SK-N-MC (cell line): ENCODE measurements around the gene NLRP14.

ENCODE experiments used
- DNase-seq: peaks from one replicate; pipeline ENCODE4 v3.0.0-alpha.2; 2011; ENCODE audit warnings: low read depth, low spot score
- H3K27ac ChIP-seq: fragments of 200-600 bp; sonication (generic); 2 replicates; pipeline ENCODE4 v1.5.1; 2016; ENCODE audit warnings: mixed run types
- H3K36me3 ChIP-seq: fragments of 200-600 bp; sonication (generic); 2 replicates; pipeline ENCODE4 v1.6.1; 2017; ENCODE audit warnings: antibody characterized with exemption, low read length, mixed read lengths; ENCODE audit not compliant: insufficient read depth
- H3K4me3 ChIP-seq: fragments of 200-600 bp; sonication (generic); 2 replicates; pipeline ENCODE4 v1.5.1; 2016
- H3K9ac ChIP-seq: fragments of 200-600 bp; sonication (generic); 2 replicates; pipeline ENCODE4 v1.8.0; 2017; ENCODE audit warnings: mixed run types, mixed read lengths; ENCODE audit not compliant: insufficient read length
- H3K9me3 ChIP-seq: fragments of 200-600 bp; sonication (generic); 2 replicates; pipeline ENCODE4 v1.6.1; 2017; ENCODE audit warnings: low read depth, mild to moderate bottlenecking, antibody characterized with exemption, low read length, moderate library complexity, mixed read lengths
- EZH2 ChIP-seq: fragments of 200-600 bp; sonication (generic); IDR thresholded peaks from one replicate; pipeline ENCODE4 v1.6.1; 2017; ENCODE audit warnings: antibody characterized with exemption
- FOXP2 ChIP-seq: optimal IDR thresholded peaks from 2 replicates; pipeline ENCODE3; 2011; ENCODE audit warnings: mild to moderate bottlenecking, moderate library complexity; ENCODE audit not compliant: insufficient read depth; ENCODE audit errors: extremely low read length, control extremely low read depth
- POLR2AphosphoS5 ChIP-seq: IDR thresholded peaks from 2 replicates; pipeline ENCODE4 v1.6.1; 2012; ENCODE audit warnings: mild to moderate bottlenecking, low read depth, low read length, borderline replicate concordance

Gene NLRP14

DNA sequence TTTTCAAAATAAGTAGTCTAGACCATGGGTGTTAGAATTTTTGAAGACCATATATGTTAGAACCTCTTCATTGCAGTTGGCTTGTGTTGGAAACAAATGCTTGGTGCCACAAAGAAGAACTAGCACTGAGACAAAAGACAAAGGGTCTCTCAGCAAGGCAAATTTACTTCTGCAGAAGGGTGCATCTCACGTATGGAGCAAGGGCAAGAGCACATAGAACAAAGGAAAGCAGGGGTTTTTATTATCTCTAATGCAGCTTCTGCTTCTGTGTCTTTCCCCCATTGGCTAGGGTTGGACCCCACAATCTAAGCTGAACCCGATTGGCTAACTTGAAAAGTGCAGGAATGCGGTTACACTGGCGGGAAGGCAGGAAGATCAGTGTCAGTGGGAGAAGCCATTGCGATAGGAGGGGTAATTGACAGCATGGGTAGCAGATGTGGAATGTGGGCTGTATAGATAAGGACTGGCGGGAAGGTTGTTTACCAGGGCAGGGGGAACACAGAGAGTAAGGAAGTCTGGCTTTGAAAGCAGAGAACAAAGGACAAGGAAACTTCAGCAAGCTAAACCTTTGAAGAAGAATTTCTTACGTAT lies 59.4 kb downstream of the NLRP14 start:
- no peak overlapping the region for H3K27ac ChIP-seq
- no peaks in the 10 kb centered on the region for H3K36me3 ChIP-seq
- H3K9ac ChIP-seq: no peak overlapping the region
- no peaks in the 10 kb centered on the region for H3K9me3 ChIP-seq
- no peak overlapping the region for H3K4me3 ChIP-seq
- no peak for TF ChIP-seq EZH2
- TF ChIP-seq FOXP2: no peak
- TF ChIP-seq POLR2AphosphoS5: no peak
- DNase-seq: no peak

GRCh38 chr11:7080900-7081299 lies 60.6 kb downstream of the NLRP14 start:
- DNase-seq: no peak
- Histone ChIP-seq H3K9ac (no peak overlapping the region), H3K4me3 (no peak overlapping the region), H3K9me3 (no peaks in the 10 kb centered on the region), H3K27ac (no peak overlapping the region), H3K36me3 (no peaks in the 10 kb centered on the region)
- no peak for TF ChIP-seq POLR2AphosphoS5

DNA sequence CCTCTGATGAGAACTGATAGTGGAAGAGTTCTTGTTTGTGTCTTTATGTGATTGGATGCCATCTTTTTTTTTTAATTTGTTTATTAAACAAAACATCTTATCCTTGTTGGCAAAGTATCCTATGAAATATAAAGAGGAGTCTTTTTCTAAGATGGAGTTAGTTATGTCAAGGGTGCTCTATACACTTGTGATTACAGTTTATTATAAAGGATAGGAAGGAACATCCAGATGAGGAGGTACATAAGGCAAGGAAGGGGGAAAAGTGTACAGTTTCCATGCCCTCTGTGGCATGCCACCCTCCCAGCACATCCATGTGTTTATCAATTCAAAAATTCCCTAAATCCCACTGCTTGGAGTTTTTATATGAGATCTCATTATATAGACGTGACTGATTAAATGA lies 61.2 kb downstream of the NLRP14 start:
- H3K27ac ChIP-seq: no peak overlapping the region
- no peak for TF ChIP-seq FOXP2
- no peak for TF ChIP-seq POLR2AphosphoS5
- TF ChIP-seq EZH2: no peak
- H3K9me3 ChIP-seq: no peaks in the 10 kb centered on the region
- H3K4me3 ChIP-seq: no peak overlapping the region
- no peak overlapping the region for H3K9ac ChIP-seq
- no peak for DNase-seq
- H3K36me3 ChIP-seq: no peaks in the 10 kb centered on the region

GRCh38 chr11:7088921-7089320 lies 68.6 kb downstream of the NLRP14 start, which contains the start of gene RBMXL2:
TSS of gene RBMXL2 (plus strand) at chr11:7088998. CDS start at chr11:7089121, 123 bp downstream.
- Histone ChIP-seq H3K27ac (no peak within 1 kb of the TSS), H3K9ac (no peak within 1 kb of the TSS), H3K36me3 (no peaks in the 10 kb centered on the region), H3K9me3 (no peaks in the 10 kb centered on the region), H3K4me3 (no peak within 1 kb of the TSS)
- no peak for DNase-seq
- TF ChIP-seq POLR2AphosphoS5 (no peak), FOXP2 (no peak), EZH2 (no peak)

DNA sequence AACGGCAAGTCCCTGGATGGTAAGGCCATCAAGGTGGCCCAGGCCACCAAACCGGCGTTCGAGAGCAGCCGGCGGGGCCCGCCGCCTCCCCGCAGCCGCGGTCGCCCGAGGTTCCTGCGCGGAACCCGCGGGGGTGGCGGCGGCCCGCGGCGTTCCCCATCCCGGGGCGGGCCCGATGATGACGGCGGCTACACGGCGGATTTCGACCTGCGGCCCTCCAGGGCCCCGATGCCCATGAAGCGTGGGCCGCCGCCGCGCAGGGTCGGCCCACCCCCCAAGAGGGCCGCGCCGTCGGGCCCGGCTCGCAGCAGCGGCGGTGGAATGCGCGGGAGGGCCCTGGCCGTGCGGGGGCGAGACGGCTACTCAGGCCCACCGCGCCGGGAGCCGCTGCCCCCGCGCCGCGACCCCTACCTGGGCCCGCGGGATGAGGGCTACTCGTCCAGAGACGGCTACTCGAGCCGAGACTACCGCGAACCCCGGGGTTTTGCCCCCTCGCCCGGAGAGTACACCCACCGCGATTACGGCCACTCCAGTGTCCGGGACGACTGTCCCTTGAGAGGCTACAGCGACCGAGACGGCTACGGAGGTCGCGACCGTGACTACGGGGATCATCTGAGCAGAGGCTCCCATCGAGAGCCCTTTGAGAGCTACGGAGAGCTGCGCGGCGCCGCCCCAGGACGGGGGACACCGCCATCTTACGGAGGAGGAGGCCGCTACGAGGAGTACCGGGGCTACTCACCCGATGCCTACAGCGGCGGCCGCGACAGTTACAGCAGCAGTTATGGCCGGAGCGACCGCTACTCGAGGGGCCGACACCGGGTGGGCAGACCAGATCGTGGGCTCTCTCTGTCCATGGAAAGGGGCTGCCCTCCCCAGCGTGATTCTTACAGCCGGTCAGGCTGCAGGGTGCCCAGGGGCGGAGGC lies 69.3 kb downstream of the NLRP14 start:
- Histone ChIP-seq H3K27ac (no peak overlapping the region), H3K4me3 (no peak overlapping the region), H3K36me3 (no peaks in the 10 kb centered on the region), H3K9me3 (no peaks in the 10 kb centered on the region), H3K9ac (no peak overlapping the region)
- no peak for DNase-seq
- no peak for TF ChIP-seq EZH2
- TF ChIP-seq POLR2AphosphoS5: no peak
- no peak for TF ChIP-seq FOXP2

DNA sequence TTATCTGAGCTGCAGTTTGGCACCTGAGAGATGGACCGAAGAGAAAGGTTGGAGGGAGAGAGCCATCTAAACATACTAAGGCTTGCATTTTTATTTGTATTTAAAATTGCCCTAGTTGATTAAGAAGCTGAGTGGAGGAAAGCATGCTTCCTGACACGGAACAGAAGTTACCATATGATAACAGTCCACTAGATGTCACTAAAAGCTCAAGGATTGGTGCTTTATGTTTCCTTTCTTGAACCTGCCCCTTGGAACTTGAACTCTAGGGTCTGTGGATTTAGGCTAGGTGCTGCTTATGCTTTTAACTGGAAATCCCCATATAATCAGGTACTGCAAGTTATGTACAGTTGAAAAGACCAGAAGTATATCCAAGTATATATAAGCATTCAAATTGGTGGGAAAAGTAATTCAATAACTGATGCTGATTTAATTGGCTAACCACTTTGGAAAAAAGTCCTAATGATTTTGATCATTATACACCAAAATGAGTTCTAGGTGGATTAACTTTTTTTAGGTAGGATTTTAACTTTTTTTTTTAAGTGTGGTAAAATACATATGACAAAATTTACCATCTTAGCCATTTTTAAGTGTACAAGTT lies 78.1 kb downstream of the NLRP14 start:
- Histone ChIP-seq H3K9me3 (no peaks in the 10 kb centered on the region), H3K4me3 (no peak overlapping the region), H3K27ac (no peak overlapping the region), H3K36me3 (no peaks in the 10 kb centered on the region), H3K9ac (no peak overlapping the region)
- peak; percentile 24 for DNase-seq
- TF ChIP-seq FOXP2: no peak
- TF ChIP-seq EZH2: no peak
- TF ChIP-seq POLR2AphosphoS5: no peak

DNA sequence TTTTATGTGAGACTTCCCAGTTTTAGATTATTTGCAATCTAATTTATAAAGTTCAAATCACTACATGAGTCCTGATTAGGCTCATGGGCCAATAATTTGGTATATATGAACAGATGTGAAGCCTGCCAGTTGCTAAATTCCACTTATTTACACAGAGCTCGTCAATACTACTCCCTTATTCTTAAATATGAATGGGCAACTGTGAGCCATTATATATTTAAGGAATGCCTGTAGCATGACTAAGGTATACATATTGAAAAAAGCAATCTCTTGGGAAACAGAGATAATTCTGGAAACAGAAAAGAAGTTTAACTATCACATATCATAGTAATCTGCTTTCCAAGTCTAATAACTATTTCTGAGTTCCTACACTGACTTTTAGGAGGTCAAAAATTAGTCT lies 95.5 kb downstream of the NLRP14 start:
- Histone ChIP-seq H3K27ac (no peak overlapping the region), H3K36me3 (no peaks in the 10 kb centered on the region), H3K4me3 (no peak overlapping the region), H3K9ac (no peak overlapping the region), H3K9me3 (no peaks in the 10 kb centered on the region)
- no peak for DNase-seq
- TF ChIP-seq FOXP2 (no peak), POLR2AphosphoS5 (no peak), EZH2 (no peak)

DNA sequence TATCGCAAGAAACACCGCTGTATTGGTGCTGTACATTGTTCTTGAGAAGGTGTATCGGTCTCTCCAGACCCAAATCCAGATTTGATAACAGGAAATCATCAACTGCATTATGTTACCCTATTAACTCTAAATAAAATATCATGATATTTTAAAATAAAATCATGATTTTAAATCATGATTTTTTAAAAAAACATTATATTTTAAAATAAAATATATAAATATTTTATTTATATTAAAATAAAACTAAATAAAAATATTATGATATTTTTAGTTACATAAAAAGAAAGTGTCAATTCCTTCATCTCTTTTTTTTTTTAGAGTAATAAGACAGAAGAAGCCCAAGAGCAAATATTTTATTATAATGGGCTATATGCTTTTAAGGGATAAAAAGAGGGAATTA lies 96.1 kb downstream of the NLRP14 start:
- TF ChIP-seq POLR2AphosphoS5 (no peak), EZH2 (no peak), FOXP2 (no peak)
- H3K27ac ChIP-seq: no peak overlapping the region
- no peaks in the 10 kb centered on the region for H3K9me3 ChIP-seq
- H3K4me3 ChIP-seq: no peak overlapping the region
- H3K36me3 ChIP-seq: no peaks in the 10 kb centered on the region
- H3K9ac ChIP-seq: no peak overlapping the region
- DNase-seq: no peak
